ENCODE measurements around the gene P3H2.

P3H2 gene

GRCh38 chr3:190048932-190049441 lies 71.7 kb downstream of the P3H2 start:
- no peak for DNase-seq

GRCh38 chr3:190044974-190045373 lies 75.7 kb downstream of the P3H2 start:
- DNase-seq: no peak

- DNase-seq: no peak
Observed at GRCh38 chr3:190044142-190044541, 76.6 kb downstream of the P3H2 start.

GRCh38 chr3:190043741-190044140 lies 77.0 kb downstream of the P3H2 start:
- DNase-seq: no peak

GRCh38 chr3:190042558-190042957 lies 78.1 kb downstream of the P3H2 start:
- no peak for DNase-seq

- no peak for DNase-seq
Observed at GRCh38 chr3:190041333-190042041, 79.2 kb downstream of the P3H2 start.

GRCh38 chr3:190040145-190040544 lies 80.6 kb downstream of the P3H2 start:
- DNase-seq: no peak

GRCh38 chr3:190038050-190038933 lies 82.4 kb downstream of the P3H2 start:
- DNase-seq: no peak

- no peak for DNase-seq
Observed at GRCh38 chr3:190036631-190037030, 84.1 kb downstream of the P3H2 start.

GRCh38 chr3:190034446-190034845 lies 86.3 kb downstream of the P3H2 start:
- no peak for DNase-seq

- no peak for DNase-seq
Observed at GRCh38 chr3:190032923-190033322, 87.8 kb downstream of the P3H2 start.

- DNase-seq: no peak
Observed at GRCh38 chr3:190031887-190032752, 88.6 kb downstream of the P3H2 start.

GRCh38 chr3:190027116-190027515 lies 93.6 kb downstream of the P3H2 start:
- no peak for DNase-seq

- no peak for DNase-seq
Observed at GRCh38 chr3:190026154-190026553, 94.5 kb downstream of the P3H2 start.

- no peak for DNase-seq
Observed at GRCh38 chr3:190024912-190025311, 95.8 kb downstream of the P3H2 start.

GRCh38 chr3:190019844-190020243 lies 100.9 kb downstream of the P3H2 start:
- DNase-seq: no peak

GRCh38 chr3:190019006-190019405 lies 101.7 kb downstream of the P3H2 start:
- DNase-seq: no peak

GRCh38 chr3:190018460-190018859 lies 102.2 kb downstream of the P3H2 start:
- no peak for DNase-seq

GRCh38 chr3:190017521-190018288 lies 103.0 kb downstream of the P3H2 start:
- DNase-seq: no peak

- DNase-seq: no peak
Observed at GRCh38 chr3:190016966-190017365, 103.7 kb downstream of the P3H2 start.

GRCh38 chr3:190014940-190015339 lies 105.8 kb downstream of the P3H2 start:
- no peak for DNase-seq
